GM21423 (cell line): ENCODE results near the gene LYST.
"Not testable (repeated sequence)": the region's sequence is repeated elsewhere in the genome, so short reads cannot be mapped to it uniquely, and the experiment has no call there.

Source experiments
- ATAC-seq: cut with Tn5 transposase; IDR thresholded peaks from one replicate; pipeline ENCODE4 v1.9.1; 2021; ENCODE audit warnings: mild to moderate bottlenecking, moderate library complexity; ENCODE audit not compliant: unreplicated experiment

LYST gene

GRCh38 chr1:235861857-235862256, 4.8 kb downstream of the LYST start:
- no peak for ATAC-seq

GRCh38 chr1:235860829-235861228, 5.9 kb downstream of the LYST start:
- ATAC-seq, result no peak

- ATAC-seq, result no peak
Measured at GRCh38 chr1:235859789-235860188, 6.9 kb downstream of the LYST start.

GRCh38 chr1:235858766-235859165, 7.9 kb downstream of the LYST start:
- no peak for ATAC-seq

GRCh38 chr1:235857756-235858155, 8.9 kb downstream of the LYST start:
- no peak for ATAC-seq

GRCh38 chr1:235855811-235856429, 10.8 kb downstream of the LYST start:
- peak; percentile 47 for ATAC-seq

GRCh38 chr1:235854347-235854746, 12.4 kb downstream of the LYST start:
- peak; percentile 65 for ATAC-seq

- no peak for ATAC-seq
Measured at GRCh38 chr1:235853653-235854052, 13.1 kb downstream of the LYST start.

GRCh38 chr1:235852887-235853286, 13.8 kb downstream of the LYST start:
- ATAC-seq, result no peak

- no peak for ATAC-seq
Measured at GRCh38 chr1:235851939-235852338, 14.8 kb downstream of the LYST start.

GRCh38 chr1:235848251-235848650, 18.5 kb downstream of the LYST start:
- ATAC-seq, result not testable (repeated sequence)

- ATAC-seq, result not testable (repeated sequence)
Measured at GRCh38 chr1:235845656-235846107, 21.0 kb downstream of the LYST start.

GRCh38 chr1:235844776-235845175, 21.9 kb downstream of the LYST start:
- ATAC-seq, result no peak

GRCh38 chr1:235843461-235843961, 23.2 kb downstream of the LYST start:
- no peak for ATAC-seq

GRCh38 chr1:235841938-235842545, 24.7 kb downstream of the LYST start:
- peak; percentile 63 for ATAC-seq

- ATAC-seq, result no peak
Measured at GRCh38 chr1:235838021-235838420, 28.7 kb downstream of the LYST start.

- ATAC-seq, result no peak
Measured at GRCh38 chr1:235835226-235835625, 31.5 kb downstream of the LYST start.

GRCh38 chr1:235834620-235835019, 32.1 kb downstream of the LYST start:
- ATAC-seq, result no peak

GRCh38 chr1:235832011-235832410, 34.7 kb downstream of the LYST start:
- no peak for ATAC-seq

- peak; percentile 90 for ATAC-seq
Measured at GRCh38 chr1:235831148-235831547, 35.6 kb downstream of the LYST start.

- ATAC-seq, result no peak
Measured at GRCh38 chr1:235826102-235826854, 40.4 kb downstream of the LYST start.

GRCh38 chr1:235825229-235825628, 41.5 kb downstream of the LYST start:
- no peak for ATAC-seq
